Mesenchymal stem cell (in vitro differentiated cells and primary cell): ENCODE measurements around the gene GALR3.

Source experiments
- DNase-seq: peaks from one replicate; pipeline ENCODE4 v3.0.0-alpha.2; 2013
- H2AFZ ChIP-seq: one replicate; pipeline ENCODE4 v1.6.1; 2013; ENCODE audit warnings: low read depth, mild to moderate bottlenecking, control low read depth, inconsistent platforms, low read length, moderate library complexity
- H2AK5ac ChIP-seq: 2 replicates; pipeline ENCODE4 v1.6.1; 2013; ENCODE audit warnings: low read length, moderate library complexity, mild to moderate bottlenecking, inconsistent platforms; ENCODE audit not compliant: severe bottlenecking
- H2BK120ac ChIP-seq: one replicate; pipeline ENCODE4 v1.6.1; 2013; ENCODE audit warnings: low read depth, mild to moderate bottlenecking, inconsistent platforms, low read length, moderate library complexity
- H2BK12ac ChIP-seq, 2 experiments: one replicate each; pipeline ENCODE4 v1.6.1; 2013; ENCODE audit warnings: inconsistent platforms in 2 of 2, low read length in 2 of 2, mild to moderate bottlenecking in 2 of 2, moderate library complexity in 2 of 2, control low read depth in 1 of 2
- H2BK15ac ChIP-seq: one replicate; pipeline ENCODE4 v1.6.1; 2013; ENCODE audit warnings: mild to moderate bottlenecking, low read depth, inconsistent platforms; ENCODE audit not compliant: poor library complexity, severe bottlenecking
- H2BK5ac ChIP-seq: 2 replicates; pipeline ENCODE4 v1.6.1; 2013; ENCODE audit warnings: low read depth, mild to moderate bottlenecking, low read length, control low read depth, inconsistent platforms; ENCODE audit not compliant: poor library complexity, severe bottlenecking
- H3K14ac ChIP-seq, 2 experiments: one replicate each; pipeline ENCODE4 v1.6.1; 2013; ENCODE audit warnings: inconsistent platforms in 2 of 2, low read length in 2 of 2, control low read depth in 1 of 2, mild to moderate bottlenecking in 1 of 2, moderate library complexity in 1 of 2
- H3K18ac ChIP-seq, 2 experiments: one replicate each; pipeline ENCODE4 v1.6.1; 2013; ENCODE audit warnings: inconsistent platforms in 2 of 2, low read length in 2 of 2, control low read depth in 1 of 2, low read depth in 1 of 2, mild to moderate bottlenecking in 1 of 2
- H3K23ac ChIP-seq, 2 experiments: one replicate each; pipeline ENCODE4 v1.6.1; 2013; ENCODE audit warnings: inconsistent platforms in 2 of 2, low read length in 2 of 2, mild to moderate bottlenecking in 2 of 2, moderate library complexity in 2 of 2, control low read depth in 1 of 2
- H3K27ac ChIP-seq: 2 replicates; pipeline ENCODE4 v1.5.1; 2013; ENCODE audit warnings: mild to moderate bottlenecking, moderate library complexity, low read length, control low read depth, inconsistent platforms; ENCODE audit not compliant: poor library complexity, severe bottlenecking
- H3K27me3 ChIP-seq, 2 experiments: 2 replicates each; pipeline versions ENCODE4 v1.6.1 to v1.7.0; 2013; ENCODE audit warnings: low read length in 2 of 2, mild to moderate bottlenecking in 2 of 2, moderate library complexity in 2 of 2, control low read depth in 1 of 2, inconsistent platforms in 1 of 2; ENCODE audit not compliant: control insufficient read depth in 1 of 2, insufficient read depth in 1 of 2
- H3K36me3 ChIP-seq, 2 experiments: 2 replicates each; pipeline versions ENCODE4 v1.6.1 to v1.7.0; 2013; ENCODE audit warnings: low read length in 2 of 2, control low read depth in 1 of 2, inconsistent platforms in 1 of 2, low read depth in 1 of 2, mild to moderate bottlenecking in 1 of 2; ENCODE audit not compliant: insufficient read depth in 2 of 2, control insufficient read depth in 1 of 2
- H3K4ac ChIP-seq, 2 experiments: one replicate each; pipeline ENCODE4 v1.6.1; 2013; ENCODE audit warnings: inconsistent platforms in 2 of 2, low read length in 2 of 2, mild to moderate bottlenecking in 2 of 2, moderate library complexity in 2 of 2, control low read depth in 1 of 2, low read depth in 1 of 2
- H3K4me1 ChIP-seq: 2 replicates; pipeline ENCODE4 v1.6.1; 2013; ENCODE audit warnings: low read depth, low read length, control low read depth; ENCODE audit not compliant: control insufficient read depth, insufficient read depth
- H3K4me2 ChIP-seq: 2 replicates; pipeline ENCODE4 v1.6.1; 2013; ENCODE audit warnings: low read length, mild to moderate bottlenecking, inconsistent platforms; ENCODE audit not compliant: poor library complexity, severe bottlenecking
- H3K4me3 ChIP-seq, 2 experiments: 2 replicates each; pipeline versions ENCODE4 v1.5.1 to v1.7.0; 2013; ENCODE audit warnings: low read length in 2 of 2, mild to moderate bottlenecking in 2 of 2, control low read depth in 1 of 2, low read depth in 1 of 2; ENCODE audit not compliant: insufficient read depth in 1 of 2
- H3K79me1 ChIP-seq: replicated peaks from 2 replicates; pipeline ENCODE4 v1.6.1; 2013; ENCODE audit warnings: mild to moderate bottlenecking, control low read depth, low read length, inconsistent platforms; ENCODE audit not compliant: poor library complexity, severe bottlenecking
- H3K9ac ChIP-seq: 2 replicates; pipeline ENCODE4 v1.7.0; 2013; ENCODE audit warnings: mild to moderate bottlenecking, low read length, moderate library complexity
- H3K9me3 ChIP-seq: 2 replicates; pipeline ENCODE4 v1.7.0; 2013; ENCODE audit warnings: mild to moderate bottlenecking, low read length; ENCODE audit not compliant: control insufficient read depth
- H4K8ac ChIP-seq: one replicate; pipeline ENCODE4 v1.6.1; 2013; ENCODE audit warnings: inconsistent platforms, mild to moderate bottlenecking, low read length, moderate library complexity
- H4K91ac ChIP-seq: one replicate; pipeline ENCODE4 v1.6.1; 2013; ENCODE audit warnings: mild to moderate bottlenecking, low read length, inconsistent platforms
- WGBS: methylation state at CpG from one replicate; pipeline ENCODE4 v1.1.7; 2013; ENCODE audit warnings: mixed read lengths; 5-methylcytosine and 5-hydroxymethylcytosine counted together

GALR3 gene

GRCh38 chr22:37854946-37855345 is 31.8 kb downstream of the GALR3 start:
- H2BK15ac ChIP-seq = no peak overlapping the region
- H3K9me3 ChIP-seq = no peaks in the 10 kb centered on the region
- H3K18ac ChIP-seq = no peak overlapping the region
- H3K4me1 ChIP-seq = peaks cover 3% of the 10 kb centered on the region
- H3K4me2 ChIP-seq = no peak overlapping the region
- no peak overlapping the region for H2AFZ ChIP-seq
- WGBS = 87% methylated on average over 2 of the region's 2 CpGs
- H2AK5ac ChIP-seq = no peak overlapping the region
- no peak overlapping the region for H3K23ac ChIP-seq
- no peak overlapping the region for H2BK120ac ChIP-seq
- H3K4ac ChIP-seq = no peak overlapping the region
- H4K91ac ChIP-seq = no peak overlapping the region
- H2BK12ac ChIP-seq = no peak overlapping the region
- no peak overlapping the region for H3K4me3 ChIP-seq
- no peak overlapping the region for H3K14ac ChIP-seq
- H3K27ac ChIP-seq = no peak overlapping the region
- no peak overlapping the region for H2BK5ac ChIP-seq
- H4K8ac ChIP-seq = no peak overlapping the region
- peaks cover 41 to 85% of the 10 kb centered on the region in 2 experiments for H3K36me3 ChIP-seq
- peaks cover 14% of the 10 kb centered on the region for H3K79me1 ChIP-seq
- DNase-seq = no peak
- no peak overlapping the region for H3K9ac ChIP-seq
- H3K27me3 ChIP-seq = no peaks in the 10 kb centered on the region

- no peak overlapping the region for H2BK12ac ChIP-seq
- H2AFZ ChIP-seq = no peak overlapping the region
- no peak for DNase-seq
- no peak overlapping the region for H2BK120ac ChIP-seq
- H3K18ac ChIP-seq = no peak overlapping the region
- H2BK5ac ChIP-seq = no peak overlapping the region
- no peak overlapping the region for H2BK15ac ChIP-seq
- H3K4me2 ChIP-seq = no peak overlapping the region
- H4K91ac ChIP-seq = no peak overlapping the region
- H3K4me1 ChIP-seq = no peaks in the 10 kb centered on the region
- H4K8ac ChIP-seq = no peak overlapping the region
- no peak overlapping the region for H3K9ac ChIP-seq
- H3K4ac ChIP-seq = no peak overlapping the region
- H3K14ac ChIP-seq = no peak overlapping the region
- H3K27me3 ChIP-seq = no peaks in the 10 kb centered on the region
- peaks cover 14% of the 10 kb centered on the region for H3K79me1 ChIP-seq
- no peak overlapping the region for H2AK5ac ChIP-seq
- H3K9me3 ChIP-seq = no peaks in the 10 kb centered on the region
- no peak overlapping the region for H3K4me3 ChIP-seq
- 93% methylated on average over 1 of the region's 2 CpGs for WGBS
- H3K36me3 ChIP-seq = peaks cover 45 to 90% of the 10 kb centered on the region in 2 experiments
- no peak overlapping the region for H3K23ac ChIP-seq
- no peak overlapping the region for H3K27ac ChIP-seq
Measured at GRCh38 chr22:37855462-37855861, 32.3 kb downstream of the GALR3 start.

- Histone ChIP-seq H4K8ac (no peak overlapping the region), H2BK15ac (no peak overlapping the region), H3K14ac (no peak overlapping the region), H2AFZ (no peak overlapping the region), H3K4me2 (no peak overlapping the region), H2BK5ac (no peak overlapping the region), H2BK120ac (no peak overlapping the region), H4K91ac (no peak overlapping the region), H2BK12ac (no peak overlapping the region), H3K4me3 (no peak overlapping the region), H3K18ac (no peak overlapping the region), H3K9ac (no peak overlapping the region), H3K23ac (no peak overlapping the region), H3K79me1 (peaks cover 12% of the 10 kb centered on the region), H3K27me3 (no peaks in the 10 kb centered on the region), H3K4me1 (no peaks in the 10 kb centered on the region), H3K4ac (no peak overlapping the region), H3K36me3 (peaks cover 50 to 87% of the 10 kb centered on the region in 2 experiments), H2AK5ac (no peak overlapping the region), H3K27ac (no peak overlapping the region), H3K9me3 (no peaks in the 10 kb centered on the region)
- peak; percentile 20 for DNase-seq
- 70% methylated on average over 7 of the region's 7 CpGs for WGBS
Measured at GRCh38 chr22:37860796-37861421, 37.7 kb downstream of the GALR3 start.

GRCh38 chr22:37862570-37863325 is 39.6 kb downstream of the GALR3 start:
- Histone ChIP-seq H2BK120ac (no peak overlapping the region), H3K18ac (no peak overlapping the region), H2BK5ac (no peak overlapping the region), H3K27ac (no peak overlapping the region), H4K8ac (no peak overlapping the region), H3K9me3 (no peaks in the 10 kb centered on the region), H2AK5ac (no peak overlapping the region), H3K27me3 (no peaks in the 10 kb centered on the region), H2AFZ (no peak overlapping the region), H3K4me1 (no peaks in the 10 kb centered on the region), H3K23ac (no peak overlapping the region), H3K14ac (no peak overlapping the region), H3K9ac (peak overlapping the region; percentile 57), H3K36me3 (peaks cover 51 to 85% of the 10 kb centered on the region in 2 experiments), H3K4me2 (no peak overlapping the region), H3K4me3 (no peak overlapping the region), H2BK12ac (no peak overlapping the region), H3K79me1 (peaks cover 17% of the 10 kb centered on the region), H3K4ac (no peak overlapping the region), H2BK15ac (no peak overlapping the region), H4K91ac (no peak overlapping the region)
- WGBS = 100% methylated on average over 5 of the region's 7 CpGs
- DNase-seq = peak; percentile 13
